Osteocyte (in vitro differentiated cells): ENCODE results near the gene LYL1. TPM values are rescaled to one million over a fixed set of nuclear protein-coding genes. Genes with fewer than 3 reads are reported as not detected.

Source experiments
- DNase-seq: peaks from one replicate; pipeline ENCODE4 v3.0.0; 2021; ENCODE audit warnings: mixed read lengths; ENCODE audit not compliant: unreplicated experiment; ENCODE audit errors: extremely low spot score
- H3K27ac Mint-ChIP-seq: one replicate; pipeline ENCODE4 v1.8.0; 2021; ENCODE audit warnings: mild to moderate bottlenecking, mixed read lengths; ENCODE audit not compliant: unreplicated experiment
- H3K27me3 Mint-ChIP-seq: one replicate; pipeline ENCODE4 v1.8.0; 2021; ENCODE audit warnings: mixed read lengths; ENCODE audit not compliant: unreplicated experiment
- H3K36me3 Mint-ChIP-seq: one replicate; pipeline ENCODE4 v1.8.0; 2021; ENCODE audit warnings: mixed read lengths; ENCODE audit not compliant: unreplicated experiment
- H3K4me1 Mint-ChIP-seq: one replicate; pipeline ENCODE4 v1.8.0; 2021; ENCODE audit warnings: mixed read lengths; ENCODE audit not compliant: unreplicated experiment
- H3K4me3 Mint-ChIP-seq: one replicate; pipeline ENCODE4 v1.8.0; 2021; ENCODE audit warnings: mild to moderate bottlenecking, moderate library complexity, mixed read lengths; ENCODE audit not compliant: unreplicated experiment
- H3K9me3 Mint-ChIP-seq: one replicate; pipeline ENCODE4 v1.8.0; 2021; ENCODE audit warnings: mixed read lengths; ENCODE audit not compliant: unreplicated experiment
- CTCF ChIP-seq: fragments of 200-600 bp; sonication (generic); IDR thresholded peaks from 2 replicates; pipeline ENCODE4 v1.5.0; 2021; ENCODE audit warnings: antibody characterized with exemption, mild to moderate bottlenecking, moderate library complexity
- long read RNA-seq: library from polyadenylated mRNA; unstranded; transcript quantifications from one replicate; pipeline ENCODE4 v2.0.0, GENCODE V29; 2021
- total RNA-seq: library from RNA; stranded (reverse); gene quantifications from 2 replicates; pipeline ENCODE4 v1.2.1, GENCODE V29; 2021

The LYL1 gene
- not detected in 2 replicates for total RNA-seq
- long read RNA-seq: 0 reads

- DNase-seq: peak; percentile 83
- TF ChIP-seq CTCF: no peak
- peaks cover 10% of the 10 kb centered on the region for H3K4me1 Mint-ChIP-seq
- H3K27ac Mint-ChIP-seq: no peak within 1 kb of the TSS
- no peaks in the 10 kb centered on the region for H3K36me3 Mint-ChIP-seq
- H3K4me3 Mint-ChIP-seq: no peak within 1 kb of the TSS
- H3K27me3 Mint-ChIP-seq: peaks cover 8% of the 10 kb centered on the region
- H3K9me3 Mint-ChIP-seq: no peaks in the 10 kb centered on the region
These were observed at the start of gene LYL1 for GRCh38 chr19:13102666-13103580. Gene LYL1 (minus strand): TSS chr19:13102858. CDS start chr19:13101171, 1,687 bp downstream.

DNA sequence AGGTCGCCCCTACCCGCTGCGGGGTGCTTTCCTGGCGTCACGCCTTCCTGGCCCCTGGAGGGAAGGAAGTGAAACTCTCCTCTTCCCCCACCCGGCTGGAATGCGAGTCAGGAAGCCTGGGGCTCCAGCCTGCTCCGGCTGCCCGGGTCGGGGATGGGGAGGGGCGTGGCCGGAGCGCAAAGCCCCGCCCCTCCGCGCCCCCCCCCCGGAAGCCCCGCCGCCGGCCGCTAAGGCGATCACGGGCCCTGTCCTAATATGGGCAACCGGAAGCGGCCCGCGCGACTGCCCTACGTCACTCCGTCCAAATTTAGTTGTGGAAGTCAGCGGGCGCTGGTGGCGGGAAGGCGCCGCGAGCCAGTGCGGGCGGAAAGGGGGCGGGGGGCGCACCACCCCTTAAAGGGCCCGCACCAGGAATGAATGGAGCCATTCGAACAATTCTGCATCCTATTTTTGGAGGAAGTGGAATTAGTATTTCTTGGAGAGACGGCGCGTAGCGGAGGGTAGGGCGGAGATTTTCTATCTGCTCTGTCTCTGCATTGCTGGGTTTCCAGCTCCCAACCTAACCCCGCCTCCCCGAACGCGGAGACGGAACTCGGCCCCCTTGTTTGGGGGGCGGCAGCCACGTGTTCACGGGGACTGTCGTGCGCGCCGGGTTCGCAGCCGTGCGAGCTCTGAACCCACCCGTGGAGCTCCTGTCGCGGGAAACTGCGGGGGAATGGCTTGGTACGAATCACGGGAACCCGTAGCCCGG, 49.1 kb upstream of the LYL1 start:
- peak; percentile 99 for DNase-seq
- TF ChIP-seq CTCF: peak; percentile 23
- Mint-ChIP-seq H3K4me1 (peaks cover 29% of the 10 kb centered on the region), H3K36me3 (peaks cover 9% of the 10 kb centered on the region), H3K27me3 (no peaks in the 10 kb centered on the region), H3K4me3 (peak overlapping the region; percentile 99), H3K27ac (peak overlapping the region; percentile 100), H3K9me3 (no peaks in the 10 kb centered on the region)

GRCh38 chr19:13150931-13151604, 48.4 kb upstream of the LYL1 start:
- no peak for DNase-seq
- H3K27me3 Mint-ChIP-seq: no peaks in the 10 kb centered on the region
- TF ChIP-seq CTCF: no peak
- peaks cover 23% of the 10 kb centered on the region for H3K4me1 Mint-ChIP-seq
- peaks cover 9% of the 10 kb centered on the region for H3K36me3 Mint-ChIP-seq
- no peaks in the 10 kb centered on the region for H3K9me3 Mint-ChIP-seq
- peak overlapping the region; percentile 99 for H3K4me3 Mint-ChIP-seq
- H3K27ac Mint-ChIP-seq: peak overlapping the region; percentile 100

- Mint-ChIP-seq H3K36me3 (peaks cover 9% of the 10 kb centered on the region), H3K27ac (peak within 1 kb of the TSS; percentile 100), H3K27me3 (no peaks in the 10 kb centered on the region), H3K4me3 (peak within 1 kb of the TSS; percentile 99), H3K4me1 (peaks cover 20% of the 10 kb centered on the region), H3K9me3 (no peaks in the 10 kb centered on the region)
- DNase-seq: peak; percentile 97
- peak; percentile 54 for TF ChIP-seq CTCF
These were observed 47.7 kb upstream of the LYL1 start, which contains the start of the genes IER2 and STX10 for GRCh38 chr19:13150187-13150930. Gene IER2 (plus strand): TSS chr19:13150411. CDS start chr19:13153187, 2,776 bp downstream. Gene STX10 (minus strand): TSS chr19:13150375. CDS start chr19:13150173, 202 bp downstream.
